NT2/D1 (cell line): ENCODE data around the gene AKAP13.

ENCODE experiments used
- SUZ12 ChIP-seq: IDR thresholded peaks from 2 replicates; pipeline ENCODE4 v1.6.1; 2011; ENCODE audit not compliant: insufficient read length, insufficient read depth; ENCODE audit errors: extremely low read depth
- YY1 ChIP-seq: IDR thresholded peaks from 2 replicates; pipeline ENCODE4 v1.6.1; 2011; ENCODE audit not compliant: insufficient read length, insufficient read depth
- ZNF274 ChIP-seq: IDR thresholded peaks from 2 replicates; pipeline ENCODE4 v1.6.1; 2011; ENCODE audit warnings: mild to moderate bottlenecking, low read depth, low read length

- TF ChIP-seq ZNF274, result no peak
- no peak for TF ChIP-seq YY1
- no peak for TF ChIP-seq SUZ12
Measured at GRCh38 chr15:85766001-85766831, 385.8 kb downstream of the AKAP13 start.
